ENCODE measurements around the gene TMEM132D.

Gene TMEM132D

GRCh38 chr12:129234209-129234608 lies 669.6 kb downstream of the TMEM132D start:
- TF ChIP-seq, protein P1, sequence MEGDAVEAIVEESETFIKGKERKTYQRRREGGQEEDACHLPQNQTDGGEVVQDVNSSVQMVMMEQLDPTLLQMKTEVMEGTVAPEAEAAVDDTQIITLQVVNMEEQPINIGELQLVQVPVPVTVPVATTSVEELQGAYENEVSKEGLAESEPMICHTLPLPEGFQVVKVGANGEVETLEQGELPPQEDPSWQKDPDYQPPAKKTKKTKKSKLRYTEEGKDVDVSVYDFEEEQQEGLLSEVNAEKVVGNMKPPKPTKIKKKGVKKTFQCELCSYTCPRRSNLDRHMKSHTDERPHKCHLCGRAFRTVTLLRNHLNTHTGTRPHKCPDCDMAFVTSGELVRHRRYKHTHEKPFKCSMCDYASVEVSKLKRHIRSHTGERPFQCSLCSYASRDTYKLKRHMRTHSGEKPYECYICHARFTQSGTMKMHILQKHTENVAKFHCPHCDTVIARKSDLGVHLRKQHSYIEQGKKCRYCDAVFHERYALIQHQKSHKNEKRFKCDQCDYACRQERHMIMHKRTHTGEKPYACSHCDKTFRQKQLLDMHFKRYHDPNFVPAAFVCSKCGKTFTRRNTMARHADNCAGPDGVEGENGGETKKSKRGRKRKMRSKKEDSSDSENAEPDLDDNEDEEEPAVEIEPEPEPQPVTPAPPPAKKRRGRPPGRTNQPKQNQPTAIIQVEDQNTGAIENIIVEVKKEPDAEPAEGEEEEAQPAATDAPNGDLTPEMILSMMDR (IDR thresholded peaks at IDR 0.05; ENCODE audit: insufficient read depth, low read depth, low read length, missing control alignments): no peak
- DNase-seq (ENCODE audit: low read depth): no peak
- H3K4me3 ChIP-seq (ENCODE audit: low read length): no peak overlapping the region

- no peak overlapping the region for H3K4me3 ChIP-seq (ENCODE audit: low read length)
- no peak for DNase-seq (ENCODE audit: low read depth)
- TF ChIP-seq, protein P1 (IDR thresholded peaks at IDR 0.05; ENCODE audit: insufficient read depth, low read depth, low read length, missing control alignments): no peak
Observed at GRCh38 chr12:129231491-129231890, 672.3 kb downstream of the TMEM132D start.

- DNase-seq (ENCODE audit: low read depth): no peak
- TF ChIP-seq, protein P1 (IDR thresholded peaks at IDR 0.05; ENCODE audit: insufficient read depth, low read depth, low read length, missing control alignments): no peak
- no peak overlapping the region for H3K4me3 ChIP-seq (ENCODE audit: low read length)
Observed at GRCh38 chr12:129230995-129231394, 672.8 kb downstream of the TMEM132D start.

DNA sequence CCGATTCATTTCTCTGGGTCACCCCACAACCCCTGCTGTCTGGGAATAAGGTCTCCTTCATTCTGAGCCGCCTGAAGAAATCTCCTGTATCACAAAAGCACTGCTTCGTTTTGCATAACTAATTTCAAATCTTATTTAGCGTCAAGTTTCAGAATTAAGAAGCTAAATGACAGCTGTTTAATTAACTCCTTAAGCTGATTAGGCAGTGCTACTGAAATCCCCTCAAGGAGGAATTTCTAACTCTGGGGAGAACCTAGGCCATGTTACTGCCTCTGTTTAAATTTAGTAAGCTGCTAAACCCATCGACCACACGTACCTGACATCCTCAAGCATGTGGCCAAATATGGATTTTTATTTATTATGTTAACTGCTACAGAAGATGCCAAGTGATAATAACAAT lies 677.0 kb downstream of the TMEM132D start:
- DNase-seq (ENCODE audit: low read depth): no peak
- no peak overlapping the region for H3K4me3 ChIP-seq (ENCODE audit: low read length)
- TF ChIP-seq, protein P1 (IDR thresholded peaks at IDR 0.05; ENCODE audit: insufficient read depth, low read depth, low read length, missing control alignments): no peak

DNA sequence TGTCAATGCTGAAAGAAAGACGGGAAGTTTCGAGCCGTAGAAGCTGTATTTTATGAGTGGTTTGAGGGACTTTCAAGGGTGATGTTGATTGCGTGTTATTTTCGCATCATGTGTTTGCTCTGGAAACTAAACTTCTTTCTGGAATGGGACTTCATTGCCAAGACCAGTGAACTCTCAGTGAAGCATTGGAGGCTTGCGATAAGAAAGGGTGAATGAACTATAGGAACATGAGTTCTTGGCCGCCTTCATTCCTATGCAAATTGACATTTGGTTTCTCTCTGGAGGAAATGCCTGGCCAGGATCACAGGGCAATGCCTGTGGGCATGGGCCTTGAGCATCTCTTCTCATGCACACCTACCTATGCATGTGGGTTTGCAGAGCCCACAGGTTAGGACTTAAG lies 677.8 kb downstream of the TMEM132D start:
- no peak for DNase-seq (ENCODE audit: low read depth)
- H3K4me3 ChIP-seq (ENCODE audit: low read length): no peak overlapping the region
- TF ChIP-seq, protein P1 (IDR thresholded peaks at IDR 0.05; ENCODE audit: insufficient read depth, low read depth, low read length, missing control alignments): no peak

DNA sequence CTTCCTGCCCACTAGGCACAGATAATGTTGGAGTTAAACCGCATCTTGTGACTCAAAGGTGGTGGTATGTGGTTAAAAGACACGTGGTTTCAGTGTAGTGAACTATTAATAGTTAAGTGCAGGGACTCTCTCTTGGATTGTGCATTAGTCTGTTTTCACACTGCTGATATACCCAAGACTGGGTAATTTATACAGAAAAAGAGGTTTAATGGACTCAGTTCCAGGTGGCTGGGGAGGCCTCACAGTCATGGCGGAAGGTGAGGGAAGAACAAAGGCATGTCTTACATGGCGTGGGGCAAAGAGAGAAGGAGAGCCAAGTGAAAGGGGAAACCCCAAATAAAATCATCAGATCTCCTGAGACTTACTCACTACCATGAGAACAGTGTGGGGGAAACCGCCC lies 688.3 kb downstream of the TMEM132D start:
- H3K4me3 ChIP-seq (ENCODE audit: low read length): no peak overlapping the region
- TF ChIP-seq, protein P1 (IDR thresholded peaks at IDR 0.05; ENCODE audit: insufficient read depth, low read depth, low read length, missing control alignments): no peak
- DNase-seq (ENCODE audit: low read depth): no peak

- H3K4me3 ChIP-seq (ENCODE audit: low read length): no peak overlapping the region
Observed at GRCh38 chr12:129213551-129213950, 690.3 kb downstream of the TMEM132D start.

More at GRCh38 chr12:129213551-129213950, 690.3 kb downstream of the TMEM132D start:
- TF ChIP-seq, protein P1 (IDR thresholded peaks at IDR 0.05; ENCODE audit: insufficient read depth, low read depth, low read length, missing control alignments): no peak
- no peak for DNase-seq (ENCODE audit: low read depth)

Measured in epithelial cell of esophagus (primary cell).